CD4-positive, alpha-beta T cell treated with Interleukin-21 for 1 hour (primary cell): ENCODE measurements around the gene HCFC1.

Source experiments
- DNase-seq: peaks from one replicate; pipeline ENCODE4 v3.0.0-alpha.2; 2020

The HCFC1 gene

DNA sequence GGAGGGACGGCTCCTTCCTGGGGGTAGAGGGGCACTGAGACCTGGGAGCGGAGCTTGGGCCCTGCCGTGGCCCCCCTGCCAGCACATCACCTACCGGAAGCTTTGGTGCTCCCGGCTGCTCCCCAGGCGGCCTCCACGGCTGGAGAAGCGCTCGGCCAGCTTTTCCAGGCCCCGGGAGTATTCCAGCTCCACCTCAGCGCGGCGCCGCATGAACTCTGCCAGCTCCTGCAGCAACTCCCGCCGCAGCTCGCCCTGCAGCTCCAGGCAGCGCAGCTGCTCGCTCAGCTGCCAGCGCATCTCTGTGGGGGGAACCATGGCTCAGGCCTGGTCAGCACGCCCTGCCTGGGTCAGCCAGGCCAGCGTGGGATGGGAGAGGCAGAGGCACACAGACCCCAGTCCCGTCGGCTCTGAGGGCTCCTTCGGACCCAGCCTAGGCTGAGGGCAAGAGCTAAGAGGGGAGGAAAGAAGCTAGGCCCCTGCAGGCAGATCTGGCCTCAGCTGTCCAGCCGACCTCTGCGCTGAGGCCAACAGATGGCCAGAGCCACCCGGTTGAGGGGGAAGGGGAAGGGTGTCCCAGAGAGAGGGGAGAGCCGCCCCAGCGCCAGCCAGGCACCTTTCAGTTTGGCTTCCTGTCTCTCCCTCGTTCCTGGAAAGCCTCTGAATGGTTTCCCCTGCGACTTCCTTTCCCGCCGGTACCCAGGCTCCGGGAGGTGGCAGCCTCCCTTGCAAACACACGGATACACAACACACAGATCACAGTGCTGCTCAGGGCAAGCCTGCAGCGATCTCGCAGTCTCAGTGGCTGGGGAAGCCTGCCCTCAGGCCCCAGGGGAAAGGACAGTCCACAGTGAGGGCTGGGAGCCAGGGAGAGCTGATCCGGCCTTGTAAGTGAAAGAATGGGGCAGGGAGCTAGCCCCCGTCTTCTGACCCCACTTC lies 49.8 kb downstream of the HCFC1 start:
- DNase-seq: no peak

- no peak for DNase-seq
These were observed 50.5 kb downstream of the HCFC1 start for GRCh38 chrX:153921070-153921469.

DNA sequence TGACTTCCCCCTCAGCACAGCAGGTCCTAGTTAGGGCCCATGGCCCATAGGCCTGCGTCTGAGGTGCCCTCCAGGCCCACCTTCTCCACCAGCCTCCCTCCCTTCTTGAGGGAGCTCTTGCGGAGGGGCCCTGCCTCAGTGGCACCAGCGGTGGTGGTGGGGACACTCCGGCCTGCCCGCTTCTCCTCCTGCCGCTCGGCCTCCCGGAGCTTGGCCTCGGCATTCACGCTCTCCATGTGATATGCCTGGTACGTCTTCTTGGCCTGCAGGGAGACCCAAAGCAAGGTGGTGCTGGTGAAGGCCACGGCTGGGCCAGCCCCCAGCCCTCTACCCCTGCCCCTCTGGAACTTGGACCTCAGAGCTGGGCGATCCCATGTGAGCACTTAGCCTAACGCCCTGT lies 51.1 kb downstream of the HCFC1 start:
- no peak for DNase-seq

GRCh38 chrX:153919281-153919680 lies 52.3 kb downstream of the HCFC1 start:
- DNase-seq: no peak

DNA sequence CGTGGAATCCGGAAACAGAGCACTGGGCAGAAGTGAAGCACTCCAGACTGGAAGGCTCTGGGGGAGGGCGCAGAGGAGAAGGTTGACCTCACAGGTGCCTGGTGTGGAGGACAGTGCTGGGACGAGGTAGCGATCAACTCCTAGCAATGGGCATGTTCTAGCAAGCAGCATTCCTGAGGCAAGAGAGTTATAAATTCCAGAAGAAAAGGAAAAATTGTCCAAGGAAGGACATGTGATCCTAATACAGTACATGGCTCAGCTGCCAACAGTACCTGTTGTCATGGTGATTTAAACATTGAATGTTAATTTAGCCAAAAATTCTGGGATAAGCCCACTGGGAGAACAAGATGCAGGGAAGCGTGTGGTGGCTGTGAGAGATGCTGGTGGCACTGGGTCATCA lies 53.7 kb downstream of the HCFC1 start:
- no peak for DNase-seq

DNA sequence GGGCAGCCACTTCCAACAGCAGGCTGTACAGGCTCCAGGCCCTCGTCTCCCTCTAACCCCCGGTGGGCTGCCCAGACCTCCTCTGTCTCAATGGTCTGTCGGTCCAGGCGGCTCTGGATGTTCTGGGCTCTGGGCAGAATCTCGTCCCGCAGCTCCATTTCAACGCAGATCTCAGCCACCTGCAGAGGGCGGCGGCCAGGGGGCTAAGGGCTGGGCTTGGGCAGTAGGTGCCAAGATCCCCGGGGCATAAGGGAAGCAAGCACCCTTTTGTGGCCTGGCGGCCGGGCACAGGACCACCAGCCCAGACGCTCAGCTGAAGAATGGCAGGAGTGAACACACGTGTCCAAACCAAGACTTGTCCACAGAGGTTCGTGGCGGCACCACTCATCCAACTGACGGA lies 57.9 kb downstream of the HCFC1 start:
- DNase-seq: no peak

- no peak for DNase-seq
These were observed 58.4 kb downstream of the HCFC1 start for GRCh38 chrX:153913211-153913610.

DNA sequence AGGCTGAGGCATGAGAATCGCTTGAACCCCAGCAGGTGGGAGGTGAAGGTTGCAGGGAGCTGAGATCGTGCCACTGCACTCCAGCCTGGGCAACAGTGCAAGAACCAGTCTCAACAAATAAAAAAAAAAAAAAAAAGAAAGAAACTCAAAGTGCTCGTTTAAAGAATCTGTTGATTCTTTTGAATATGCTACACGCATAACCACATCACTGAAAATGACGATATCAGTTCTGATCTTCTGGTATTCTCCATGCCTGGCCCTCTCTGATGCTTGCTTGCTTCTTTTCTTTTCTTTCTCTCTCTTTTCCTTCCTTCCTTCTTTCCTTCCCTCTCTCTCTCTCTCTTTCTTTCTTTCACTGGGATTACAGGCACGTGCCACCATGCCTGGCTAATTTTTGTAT lies 59.8 kb downstream of the HCFC1 start:
- no peak for DNase-seq

DNA sequence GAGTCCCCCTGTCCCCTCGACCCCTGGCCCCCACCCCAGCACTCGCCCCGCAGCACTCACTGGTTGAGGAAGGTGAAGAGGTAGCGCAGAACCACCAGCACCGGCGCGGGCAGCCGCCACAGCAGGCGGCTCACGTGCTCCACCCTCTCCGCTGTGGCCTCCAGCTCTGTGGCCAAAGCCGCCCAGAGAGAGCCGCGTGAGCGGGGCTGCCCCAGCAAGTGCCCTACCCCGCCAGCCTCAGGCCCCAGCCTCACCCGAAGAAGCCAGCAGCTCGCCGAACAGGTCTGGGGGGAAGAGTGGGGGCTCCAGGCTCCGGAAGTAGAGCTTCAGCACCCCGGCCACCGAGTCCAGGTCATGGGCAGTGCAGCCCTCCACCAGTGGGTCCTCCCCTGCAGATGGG lies 61.2 kb downstream of the HCFC1 start:
- no peak for DNase-seq

DNA sequence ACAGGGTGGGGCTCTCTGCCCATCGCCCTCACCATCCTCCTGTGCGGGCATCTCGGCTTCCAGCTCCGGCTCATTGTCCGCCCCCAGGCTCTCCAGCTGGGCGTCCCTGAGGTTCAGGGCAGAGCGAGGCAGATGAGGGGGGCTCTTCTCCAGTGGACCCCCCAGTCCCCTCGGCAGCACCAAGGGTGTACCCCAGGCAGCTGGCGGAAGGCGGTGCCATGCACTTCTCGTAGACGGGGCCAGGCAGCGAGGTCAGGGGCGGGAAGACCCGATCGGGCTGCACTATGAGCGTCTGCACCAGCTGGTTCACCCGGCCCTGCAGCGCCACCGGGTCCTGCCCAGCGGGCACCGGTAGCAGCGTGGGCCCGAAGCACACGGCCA lies 61.6 kb downstream of the HCFC1 start:
- no peak for DNase-seq

- DNase-seq: no peak
These were observed 62.3 kb downstream of the HCFC1 start for GRCh38 chrX:153909024-153909979.

GRCh38 chrX:153908219-153908860 lies 63.3 kb downstream of the HCFC1 start:
- DNase-seq: no peak

GRCh38 chrX:153907456-153907855 lies 64.2 kb downstream of the HCFC1 start:
- DNase-seq: no peak

GRCh38 chrX:153906126-153906917 lies 65.3 kb downstream of the HCFC1 start:
- peak; percentile 28 for DNase-seq

GRCh38 chrX:153905481-153906095 lies 66.0 kb downstream of the HCFC1 start:
- DNase-seq: no peak

GRCh38 chrX:153903991-153904957 lies 67.3 kb downstream of the HCFC1 start, which contains the start of gene AVPR2:
Gene AVPR2, plus strand, starts transcription at chrX:153904673. Its CDS starts 473 bp downstream, at chrX:153905146.
- no peak for DNase-seq

- DNase-seq: no peak
These were observed 68.2 kb downstream of the HCFC1 start for GRCh38 chrX:153903238-153903980.

- DNase-seq: no peak
These were observed 69.2 kb downstream of the HCFC1 start for GRCh38 chrX:153902385-153902784.

DNA sequence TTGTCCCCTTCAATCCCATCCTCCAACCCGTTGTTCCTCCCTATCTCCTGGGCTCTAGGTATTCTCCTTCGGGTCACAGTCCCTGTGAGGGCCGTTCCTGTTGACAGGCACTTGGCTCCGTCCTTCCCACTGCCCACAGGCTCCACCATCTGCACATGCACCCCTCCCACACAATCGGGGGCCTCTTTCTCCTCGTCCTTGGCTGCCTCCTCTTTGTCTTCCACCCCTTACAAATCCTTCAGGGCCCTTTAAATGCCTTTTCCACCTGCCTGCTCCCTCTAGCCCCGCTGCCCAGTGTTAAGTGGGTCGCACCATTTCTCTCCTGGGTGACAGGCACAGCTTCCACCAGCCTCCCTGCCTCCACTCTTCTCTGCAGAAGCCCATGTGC lies 69.9 kb downstream of the HCFC1 start:
- no peak for DNase-seq
